AG08395 (cell line): ENCODE data around the gene TXNIP.

Source experiments
- DNase-seq: peaks from one replicate; pipeline ENCODE4 v3.0.0; 2012; ENCODE audit warnings: mixed read lengths, low spot score

Gene TXNIP

DNA sequence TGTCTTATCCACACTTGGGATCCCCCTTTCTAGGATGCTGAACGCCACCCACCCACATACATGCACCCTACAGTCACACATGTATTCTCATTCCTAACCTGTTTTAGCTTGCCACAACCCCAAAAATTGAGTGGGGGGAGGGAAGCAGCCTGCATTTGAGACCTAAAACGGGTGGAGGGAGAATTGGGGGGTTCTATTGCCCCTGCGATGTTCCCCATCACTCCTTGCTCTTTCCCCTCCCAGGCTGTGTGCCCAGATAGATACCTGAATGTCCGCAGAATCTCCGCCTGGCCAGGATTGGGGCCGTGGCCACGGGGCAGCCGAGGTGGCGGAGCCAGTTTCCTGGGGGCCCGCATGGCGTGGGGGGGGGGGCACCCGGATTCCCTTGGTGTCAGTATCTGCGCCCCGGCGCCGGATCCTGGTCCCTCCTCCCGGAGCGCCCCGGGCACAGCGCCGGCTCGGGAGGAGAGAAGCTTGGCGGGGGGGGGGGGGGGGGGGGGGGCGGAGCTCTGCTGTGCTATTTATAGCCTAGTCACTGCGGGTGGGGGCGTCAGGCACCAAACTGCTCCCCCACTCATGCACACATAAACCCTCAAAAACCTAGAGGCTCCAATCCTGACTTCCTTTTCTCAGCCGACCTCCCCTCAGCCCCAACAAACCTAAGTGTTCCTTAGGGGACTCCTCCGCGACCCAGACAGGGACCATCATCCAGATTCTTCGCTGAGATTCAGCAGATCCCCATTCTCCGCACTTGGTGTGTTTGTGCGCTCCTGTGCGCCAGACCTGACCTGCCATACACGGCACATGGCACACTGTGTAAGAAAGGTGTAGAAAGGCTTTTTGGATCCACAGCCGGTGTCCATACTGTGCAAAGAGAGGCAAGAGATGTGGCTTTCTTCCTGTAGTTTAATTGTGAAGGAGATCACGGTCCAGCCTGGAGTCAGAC is 33.9 kb downstream of the TXNIP start:
- peak; percentile 76 for DNase-seq

DNA sequence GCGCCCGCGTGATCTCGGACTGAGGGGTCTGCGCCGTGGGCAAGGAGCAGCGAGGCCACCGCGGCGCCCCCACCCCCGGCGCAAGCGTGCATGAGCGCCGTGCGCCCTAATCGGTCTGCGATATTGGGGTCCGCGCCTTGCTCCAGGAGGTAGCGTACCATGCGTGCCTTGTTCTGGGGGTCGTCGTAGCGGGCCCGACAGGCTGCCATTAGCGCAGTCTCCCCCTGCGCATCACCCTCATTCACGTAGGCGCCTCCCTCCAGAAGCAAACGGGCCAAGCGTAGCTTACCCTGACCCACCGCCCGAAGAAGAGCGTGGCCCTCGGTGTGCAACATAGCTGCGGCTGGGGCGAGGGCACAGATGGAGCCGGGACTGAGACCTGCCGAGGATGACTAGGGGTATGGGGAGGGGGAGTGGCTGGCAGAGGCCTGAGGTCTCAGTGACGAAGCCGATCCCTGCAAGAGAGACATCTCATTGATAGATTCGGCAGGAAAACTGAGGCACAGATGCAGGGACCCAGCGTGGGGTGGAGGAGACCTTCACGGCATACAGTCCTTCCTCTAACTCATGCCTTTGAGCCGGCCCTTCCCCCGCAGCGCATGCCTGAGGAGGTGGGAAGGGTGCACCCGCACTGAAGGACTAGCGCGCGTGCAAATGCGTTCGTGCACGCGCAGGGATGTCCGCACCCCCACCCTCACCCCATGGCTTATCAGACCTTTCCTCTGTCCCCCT is 34.8 kb downstream of the TXNIP start:
- DNase-seq: no peak

DNA sequence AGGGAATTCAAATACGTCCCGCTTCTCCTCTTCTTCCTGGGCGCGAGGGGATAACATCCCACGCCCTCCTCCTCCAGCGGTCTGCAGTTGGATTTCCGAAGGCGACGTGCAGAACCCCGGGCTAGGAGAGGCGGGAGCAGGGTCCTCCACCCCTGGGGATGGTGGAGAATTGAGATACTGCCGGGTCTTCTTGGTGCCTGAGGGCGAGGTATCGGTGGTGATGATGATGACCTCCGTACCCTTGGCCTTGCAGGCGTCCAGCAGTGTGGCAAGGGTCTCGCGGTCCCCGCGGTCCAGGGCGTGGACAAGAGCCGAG is 35.3 kb downstream of the TXNIP start:
- DNase-seq: no peak

DNA sequence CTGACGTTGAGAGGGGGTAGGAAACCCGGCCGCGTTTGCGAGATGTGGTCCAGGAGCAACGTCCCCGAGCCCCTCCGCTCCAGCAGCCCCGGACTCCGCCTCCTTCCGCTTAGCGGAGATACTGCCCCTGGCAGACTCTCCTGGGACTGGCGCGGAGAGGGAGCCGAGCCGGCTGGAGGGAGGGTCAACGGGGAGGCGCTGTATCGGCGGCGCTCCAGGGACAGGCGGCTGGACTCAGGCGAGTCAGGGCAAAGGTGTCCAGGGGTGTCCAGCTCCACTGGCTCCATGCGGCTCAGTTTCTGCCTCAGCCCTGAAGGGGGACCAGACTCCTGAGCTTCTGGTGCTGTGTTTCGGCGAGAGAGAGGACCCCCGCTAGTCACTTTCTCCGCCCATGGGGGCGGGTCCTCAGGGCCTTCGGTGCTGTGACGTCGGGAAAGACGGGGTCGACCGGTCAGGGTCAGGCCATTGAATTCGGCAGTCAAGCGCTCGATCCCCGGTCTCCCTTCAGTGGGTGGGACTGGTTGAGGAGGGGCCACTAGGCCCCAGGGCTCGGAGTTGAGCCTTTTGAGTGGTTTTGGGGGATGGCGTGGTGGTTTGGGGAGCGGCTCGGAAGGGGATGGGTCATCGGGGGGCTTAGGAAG is 35.8 kb downstream of the TXNIP start:
- peak; percentile 64 for DNase-seq

DNA sequence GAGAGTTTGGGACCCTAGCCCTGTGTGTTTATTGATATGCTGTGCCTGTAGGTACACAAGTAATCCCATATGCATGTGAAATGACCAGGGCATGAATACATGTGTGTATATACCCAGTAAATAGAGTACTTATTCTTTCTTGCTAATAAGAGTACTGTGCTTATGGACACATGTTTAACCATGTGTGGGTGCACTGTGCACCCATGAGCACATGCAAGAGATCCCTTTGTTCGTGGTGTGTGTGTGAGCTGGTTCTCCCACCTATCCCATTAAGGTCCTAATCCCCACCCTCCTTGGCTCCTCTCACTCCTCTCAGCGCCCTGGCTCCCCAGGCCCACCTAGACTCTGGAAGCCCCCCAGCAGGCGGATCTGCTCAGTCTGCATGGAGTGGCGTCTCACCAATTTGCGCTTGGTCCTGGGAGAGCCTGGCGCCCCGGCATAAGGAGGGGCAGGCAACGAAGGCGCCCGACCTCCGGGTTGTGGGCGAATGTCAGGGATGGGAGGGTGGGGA is 36.4 kb downstream of the TXNIP start:
- DNase-seq: no peak

DNA sequence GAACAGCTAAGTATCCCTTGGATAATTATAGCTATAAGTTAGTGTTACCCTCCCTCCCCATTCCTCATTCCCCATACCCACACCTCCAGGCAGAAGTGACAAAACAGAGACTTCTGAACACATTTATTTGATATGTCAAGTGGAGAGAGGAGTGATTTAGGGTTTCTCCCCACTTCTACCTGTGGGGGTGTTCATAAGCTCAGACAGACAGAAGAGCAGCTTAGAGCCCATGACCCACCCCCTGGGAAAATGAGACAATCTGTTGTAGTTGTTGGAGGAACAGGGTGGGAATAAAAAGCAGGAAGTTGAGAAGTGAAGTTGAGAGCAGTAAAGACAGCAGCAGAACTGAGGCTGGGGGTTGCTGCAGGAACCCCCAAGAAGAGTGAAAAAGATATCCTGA is 37.0 kb downstream of the TXNIP start:
- DNase-seq: no peak

DNA sequence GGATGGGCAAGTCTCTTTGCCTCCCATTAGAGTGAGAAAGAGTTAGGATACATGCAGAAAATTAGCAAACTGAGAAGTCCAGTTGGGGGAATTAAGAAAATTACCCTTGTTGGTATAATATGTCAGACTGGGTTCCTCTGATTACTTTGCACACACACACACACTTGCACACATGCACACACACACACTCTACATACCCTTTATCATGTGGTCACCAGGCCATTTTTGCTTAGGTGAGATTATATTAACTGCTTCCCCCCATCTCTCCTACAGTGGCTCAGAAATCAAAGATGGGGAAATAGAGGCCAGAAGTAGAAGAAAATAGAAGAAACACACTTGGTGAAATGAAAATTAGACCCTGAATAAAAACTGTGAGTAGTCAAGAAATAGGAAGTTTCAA is 37.6 kb downstream of the TXNIP start:
- DNase-seq: no peak

DNA sequence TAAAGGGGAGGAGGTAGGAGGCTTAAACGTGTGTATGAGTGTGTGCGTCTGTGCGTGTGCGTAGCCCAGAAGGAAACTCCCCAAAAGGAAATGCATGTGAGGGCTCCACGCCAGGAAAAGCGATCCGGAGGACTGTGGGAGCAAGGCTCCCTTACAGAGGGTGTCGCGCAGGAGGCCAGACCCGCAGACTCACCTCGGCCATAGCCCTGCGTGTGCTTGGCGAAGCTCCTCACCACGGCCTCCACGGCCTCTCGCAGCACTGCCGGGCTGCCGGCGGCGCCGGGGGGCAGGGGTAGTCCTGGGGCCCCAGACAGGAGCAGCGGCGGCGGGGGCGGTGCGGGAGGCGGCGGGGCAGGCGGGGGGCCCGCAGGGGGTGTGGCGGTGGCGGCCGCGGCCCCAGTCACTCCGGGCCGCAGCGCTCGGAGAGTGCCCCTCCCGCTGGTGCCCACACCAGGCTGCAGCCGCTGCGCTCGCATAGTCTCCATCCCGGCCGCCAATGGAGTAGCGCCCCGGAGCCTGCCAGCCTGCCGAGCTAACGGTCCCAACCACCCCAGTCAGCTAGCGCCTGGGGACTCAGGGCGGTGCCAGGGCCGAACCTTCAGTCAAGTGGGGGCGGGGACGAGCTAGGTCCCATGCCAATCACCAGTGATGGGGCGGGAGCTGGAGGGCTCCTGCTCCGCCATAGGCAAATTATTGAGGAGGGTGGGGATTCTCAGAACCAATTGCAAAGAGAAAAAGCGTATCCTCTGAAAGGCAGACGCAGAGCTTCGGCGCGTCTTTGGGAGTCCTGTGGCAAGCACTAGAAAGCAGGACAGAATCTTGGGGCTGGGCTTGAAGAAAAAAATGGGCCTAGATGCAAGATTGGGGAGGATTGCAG is 38.7 kb downstream of the TXNIP start, which contains the start of gene LIX1L:
LIX1L (minus strand) TSS at position 575 of the 877 bp plus-strand sequence; CDS start at position 485, 90 bp downstream.
- peak; percentile 97 for DNase-seq

DNA sequence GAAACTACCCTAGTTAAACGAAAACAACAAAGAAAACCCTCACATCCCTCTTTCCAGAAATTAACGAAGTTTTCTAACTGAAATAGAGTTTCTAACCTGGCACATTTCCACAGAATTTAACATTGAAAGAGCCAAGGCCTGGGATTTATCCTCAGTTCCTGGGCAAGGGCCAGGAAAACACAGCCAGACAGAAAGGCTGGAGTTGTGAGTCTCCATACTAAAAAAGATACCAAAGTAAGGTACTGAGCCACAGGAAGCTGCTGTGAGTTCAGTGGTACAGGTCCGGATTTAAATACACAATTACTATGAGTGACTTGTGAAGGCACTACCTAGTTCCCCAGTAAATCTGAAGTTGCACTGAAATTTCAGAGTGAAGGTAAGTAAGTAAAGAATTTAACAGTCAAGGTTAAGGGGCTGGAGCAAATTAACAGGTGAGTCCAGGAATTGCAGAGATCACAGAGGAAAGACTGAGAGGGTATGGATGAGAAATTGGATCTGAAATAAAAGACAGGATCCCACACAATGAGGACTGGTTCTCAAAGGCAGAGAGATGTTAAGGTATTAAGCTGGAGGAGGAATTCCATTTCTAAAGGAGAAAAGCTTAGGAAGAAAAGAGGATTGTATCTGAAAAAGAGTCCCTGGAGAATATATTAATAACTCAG is 39.5 kb downstream of the TXNIP start:
- no peak for DNase-seq

DNA sequence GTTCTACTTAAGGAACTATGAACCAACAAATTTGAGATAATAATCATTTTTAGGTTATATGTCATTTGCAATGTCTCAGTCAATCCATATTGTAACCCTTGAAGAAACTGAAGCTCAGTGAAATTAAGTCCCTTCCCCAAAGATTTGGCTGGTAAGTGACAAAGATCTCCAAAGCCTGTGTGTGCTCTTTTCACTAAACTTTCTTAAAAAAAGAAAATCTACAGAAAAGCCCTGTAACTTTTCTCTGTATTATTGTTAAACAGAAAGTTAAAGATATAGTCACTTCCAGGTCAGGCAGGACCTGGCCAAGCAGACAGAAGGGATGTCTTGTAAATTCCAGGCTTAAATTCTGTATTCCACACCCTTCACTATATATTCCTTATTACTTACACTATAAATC is 40.0 kb downstream of the TXNIP start:
- DNase-seq: no peak

DNA sequence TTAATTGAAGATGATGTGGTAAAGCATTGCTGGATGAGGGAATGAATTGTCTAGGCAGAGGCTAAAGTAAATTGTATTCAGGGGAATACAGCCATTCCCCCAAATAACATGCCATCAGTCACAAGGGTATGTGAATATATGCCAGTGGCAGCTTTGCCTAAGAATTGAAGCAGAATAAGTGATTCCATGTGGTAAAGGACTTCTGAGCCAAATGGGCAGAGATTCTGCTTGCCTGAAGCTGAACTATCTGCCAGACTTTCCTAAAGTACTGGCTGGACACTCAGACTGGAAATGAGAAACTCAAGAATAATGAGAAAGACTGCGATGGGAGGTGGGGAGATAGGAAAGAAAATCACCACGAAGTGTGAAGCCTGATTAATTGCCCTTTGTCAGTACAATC is 40.9 kb downstream of the TXNIP start:
- no peak for DNase-seq

DNA sequence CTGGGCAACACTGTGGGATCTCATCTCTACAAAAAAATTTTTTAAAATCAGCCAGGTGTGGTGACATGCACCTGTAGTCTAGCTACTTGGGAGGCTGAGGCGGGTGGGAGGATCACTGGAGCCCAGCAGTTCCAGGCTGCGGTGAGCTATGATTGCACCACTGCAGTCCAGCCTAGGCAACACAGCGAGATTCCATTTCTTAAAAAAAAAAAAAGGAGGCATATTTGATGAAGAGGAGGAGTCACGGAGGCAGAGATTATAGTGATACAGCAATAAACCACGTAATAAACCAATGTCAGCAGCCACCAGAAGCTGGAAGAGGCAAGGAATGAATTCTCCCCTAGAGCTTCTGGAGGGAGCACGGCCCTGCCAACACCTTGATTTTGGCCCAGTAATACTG is 42.5 kb downstream of the TXNIP start:
- no peak for DNase-seq

DNA sequence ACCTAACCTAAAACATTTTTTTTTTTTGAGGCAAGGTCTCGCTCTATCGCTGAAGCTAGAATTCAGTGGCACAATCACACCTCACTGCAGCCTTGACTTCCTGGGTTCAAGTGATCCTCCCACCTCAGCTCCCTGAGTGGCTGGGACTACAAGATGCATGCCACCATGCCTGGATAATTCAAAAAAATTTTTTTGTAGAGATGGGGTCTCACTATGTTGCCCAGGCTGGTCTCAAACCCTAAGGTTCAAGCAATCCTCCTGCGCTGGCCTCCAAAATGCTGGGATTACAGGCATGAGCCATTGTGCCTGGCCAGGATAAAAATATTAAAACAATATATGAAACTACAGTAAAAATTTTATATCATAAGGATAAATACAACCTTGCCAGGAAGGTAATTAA is 43.5 kb downstream of the TXNIP start:
- DNase-seq: no peak

DNA sequence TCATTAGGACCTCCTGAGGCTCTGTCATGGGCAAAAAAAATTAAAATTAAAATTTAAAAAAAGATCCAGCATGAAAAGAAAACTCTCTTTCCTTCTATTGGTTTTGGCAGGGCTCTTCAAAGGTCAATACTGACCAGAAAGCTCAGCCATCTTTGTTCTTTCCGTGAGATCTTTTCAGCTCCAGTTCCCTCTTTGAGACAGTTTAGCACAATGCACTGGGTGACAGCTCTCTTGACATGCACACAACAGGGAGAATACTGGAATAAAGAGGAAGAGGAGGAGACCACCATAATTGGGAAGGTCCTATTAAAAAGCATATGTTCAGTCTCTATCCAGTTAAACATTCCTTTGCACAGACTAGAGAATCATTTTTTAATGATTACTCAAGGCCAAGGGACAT is 44.9 kb downstream of the TXNIP start:
- DNase-seq: no peak

DNA sequence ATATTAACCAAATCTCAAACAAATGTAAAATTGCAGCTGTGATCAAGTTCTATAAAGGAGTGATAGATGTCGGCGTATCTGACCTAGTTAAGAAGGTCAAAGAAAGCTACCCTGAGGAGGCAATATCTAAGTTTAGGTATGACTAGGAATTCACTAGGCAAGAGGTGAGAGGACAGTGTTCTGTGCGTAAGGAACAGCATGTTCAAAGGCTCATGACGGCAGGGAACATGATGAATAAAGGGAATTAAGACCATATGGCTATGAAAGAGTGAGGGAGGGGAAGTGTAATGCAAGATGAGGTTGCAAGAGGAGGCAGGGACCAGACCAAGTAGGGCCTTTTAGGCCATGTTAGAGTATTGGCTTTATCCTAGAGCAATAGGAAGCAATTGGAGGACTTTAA is 47.2 kb downstream of the TXNIP start:
- DNase-seq: no peak

DNA sequence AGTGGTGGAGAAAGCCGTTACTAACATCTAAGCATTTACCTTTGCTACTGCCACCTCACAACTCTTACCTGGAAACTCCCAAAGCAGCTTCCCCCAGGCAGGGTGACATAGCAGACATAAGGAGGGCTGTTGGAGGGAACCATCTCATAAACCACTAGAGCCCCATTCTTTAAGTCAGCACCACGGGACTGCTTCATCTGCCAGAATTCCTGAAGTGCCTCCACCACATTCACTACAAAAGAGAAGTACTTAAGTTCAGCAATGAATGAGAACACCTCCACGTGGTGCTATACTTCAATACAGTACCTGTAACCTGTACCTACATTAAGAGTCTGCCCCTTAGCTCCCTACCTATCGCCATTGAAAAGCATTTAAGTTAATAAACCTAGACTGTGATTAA is 48.8 kb downstream of the TXNIP start:
- DNase-seq: no peak

DNA sequence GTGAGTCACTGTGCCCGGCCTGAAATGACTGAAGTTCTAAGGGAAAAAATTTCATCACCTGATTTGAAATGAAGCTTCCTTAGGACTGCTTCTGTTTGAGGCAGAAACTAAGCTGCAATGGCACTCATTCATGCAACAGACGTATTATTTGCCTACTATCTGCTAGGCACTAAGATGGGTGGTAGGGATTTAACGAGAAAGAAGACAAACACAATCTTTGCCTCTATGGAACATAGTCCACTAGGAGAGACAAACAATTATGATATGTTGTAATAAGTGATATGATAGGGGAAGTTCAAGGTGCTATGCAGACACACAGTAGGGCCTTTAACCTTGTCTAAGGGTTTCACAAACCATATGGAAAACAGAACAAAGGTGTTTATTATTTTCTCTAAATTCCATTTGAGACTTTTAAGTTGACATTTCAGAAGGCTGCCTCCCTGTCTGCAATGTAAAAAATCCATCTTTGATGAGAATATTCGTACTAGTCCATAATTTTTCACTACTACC is 49.8 kb downstream of the TXNIP start:
- DNase-seq: no peak

DNA sequence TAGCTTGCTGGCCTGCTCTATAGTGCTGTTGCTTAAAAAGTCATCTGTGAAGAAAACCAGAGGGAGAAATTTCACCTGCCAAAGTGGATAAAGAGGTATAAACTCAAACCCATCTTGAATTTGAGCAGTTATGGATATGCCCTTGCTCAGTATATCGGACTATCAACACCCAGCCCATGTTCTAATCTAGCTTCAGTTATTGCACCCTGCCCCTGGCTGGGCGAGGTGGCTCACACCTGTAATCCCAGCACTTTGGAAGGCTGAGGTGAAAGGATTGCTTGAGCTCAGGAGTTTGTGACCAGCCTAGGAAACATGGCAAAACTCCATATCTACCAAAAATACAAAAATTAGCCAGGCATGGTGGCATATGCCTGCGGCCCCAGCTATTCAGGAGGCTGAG is 51.8 kb downstream of the TXNIP start:
- no peak for DNase-seq

DNA sequence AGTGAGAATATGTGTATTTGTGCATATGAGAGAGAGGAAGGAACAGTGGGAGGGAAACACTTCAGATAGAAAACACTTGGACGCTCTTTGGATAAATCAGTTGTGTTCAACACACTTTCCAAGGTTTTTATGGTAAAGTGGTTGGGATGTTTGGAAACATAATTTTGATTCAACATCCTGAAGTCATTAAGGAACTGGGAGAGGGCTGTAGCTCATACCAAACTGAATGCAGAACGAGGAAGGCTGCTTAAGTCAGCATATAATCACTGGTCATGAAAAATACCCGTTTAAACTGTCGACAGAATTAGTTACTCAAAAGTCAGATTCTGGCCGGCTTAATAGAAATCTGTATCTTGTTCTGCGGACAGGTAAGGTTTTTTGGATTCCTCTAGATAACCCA is 53.5 kb downstream of the TXNIP start:
- peak; percentile 14 for DNase-seq
